ENCODE data around the gene SHOC2. TPM values are rescaled to one million over a fixed set of nuclear protein-coding genes. Genes with fewer than 3 reads are reported as not detected.

SHOC2 gene
- total and polyA plus RNA-seq, 2 experiments from 2014 or later, result 23.3 to 33.3 TPM

GRCh38 chr10:110978204-110978603, 58.8 kb downstream of the SHOC2 start:
- no peaks in the 10 kb centered on the region for H3K9me2 ChIP-seq (ENCODE audit: insufficient read depth)
- H3K4me1 ChIP-seq (ENCODE audit: insufficient read depth), result no peaks in the 10 kb centered on the region
- no peaks in the 10 kb centered on the region for H3K9me3 Mint-ChIP-seq
- no peaks in the 10 kb centered on the region for H3K4me1 Mint-ChIP-seq
- H3F3A ChIP-seq (replicated peaks; ENCODE audit: low read depth), result no peaks in the 10 kb centered on the region
- no peaks in the 10 kb centered on the region for H3K36me3 ChIP-seq (ENCODE audit: insufficient read depth)
- H3K79me2 ChIP-seq (replicated peaks; ENCODE audit: insufficient read depth), result peaks cover 78% of the 10 kb centered on the region
- no peak overlapping the region for H3K4me3 Mint-ChIP-seq
- TF ChIP-seq CTCF (conservative IDR thresholded peaks at IDR 0.05; ENCODE audit: low read depth in 2 of 2) (no peak), EZH2 (IDR thresholded peaks at IDR 0.05; ENCODE audit: low read depth, unreplicated experiment) (no peak), CREB1 (CRISPR knock-in tag; IDR thresholded peaks at IDR 0.05; ENCODE audit: low read depth) (no peak), STAT1 (IDR thresholded peaks at IDR 0.05; ENCODE audit: unreplicated experiment) (no peak), POLR2AphosphoS5 (IDR thresholded peaks at IDR 0.05; ENCODE audit: low read depth) (no peak), ZNF331 (CRISPR knock-in tag; IDR thresholded peaks at IDR 0.05; ENCODE audit: low read depth) (no peak), NANOG (IDR thresholded peaks at IDR 0.05; ENCODE audit: borderline replicate concordance) (no peak), JUNB (IDR thresholded peaks at IDR 0.05; ENCODE audit: unreplicated experiment) (no peak), ZNF462 (CRISPR knock-in tag; IDR thresholded peaks at IDR 0.05) (no peak), ETS1 (IDR thresholded peaks at IDR 0.05) (no peak), REST (IDR thresholded peaks at IDR 0.05; ENCODE audit: unreplicated experiment) (no peak), EZH2phosphoT487 (IDR thresholded peaks at IDR 0.05; ENCODE audit: unreplicated experiment) (no peak), ZNF114 (CRISPR knock-in tag; IDR thresholded peaks at IDR 0.05) (no peak)
- H3K27ac Mint-ChIP-seq, result peak overlapping the region; percentile 37; the same call in 1 of the 2 replicates
- peaks cover 5% of the 10 kb centered on the region; the same call in 2 of the 3 replicates for H3K36me3 Mint-ChIP-seq (ENCODE audit: low read depth)
- H2AFZ ChIP-seq, result no peak overlapping the region
- H3K4me2 ChIP-seq, result no peak overlapping the region
- peaks cover 2% of the 10 kb centered on the region for H3K27me3 Mint-ChIP-seq (ENCODE audit: insufficient read depth, low read depth, poor library complexity)
- no peak overlapping the region for H3K4me3 ChIP-seq
- 0 out of 2 replicates have a peak, but pooled peaks cover 4% of the 10 kb centered on the region for H4K20me1 ChIP-seq (replicated peaks; ENCODE audit: insufficient read depth)
- no peak overlapping the region for H3K27ac ChIP-seq (ENCODE audit: low read depth)
- DNase-seq (ENCODE audit: low spot score) (no peak), ATAC-seq (no peak)
- no peaks in the 10 kb centered on the region for H3K27me3 ChIP-seq (ENCODE audit: insufficient read depth)
